ENCODE results near the gene PRR35.
A peak's percentile ranks its signal among the peaks of the same experiment; 100 is the strongest.

PRR35 gene

GRCh38 chr16:577796-578195 lies 17.6 kb downstream of the PRR35 start:
- TF ChIP-seq CTCF (IDR thresholded peaks at IDR 0.05; ENCODE audit: extremely low read depth, missing control alignments): no peak
- no peak for DNase-seq (ENCODE audit: low spot score)

- DNase-seq (ENCODE audit: low spot score): no peak
- TF ChIP-seq CTCF (IDR thresholded peaks at IDR 0.05; ENCODE audit: extremely low read depth, missing control alignments): no peak
Measured at GRCh38 chr16:578232-578869, 18.2 kb downstream of the PRR35 start.

GRCh38 chr16:578870-579405 lies 18.7 kb downstream of the PRR35 start:
- DNase-seq (ENCODE audit: low spot score): peak; percentile 84
- peak; percentile 70 for TF ChIP-seq CTCF (IDR thresholded peaks at IDR 0.05; ENCODE audit: extremely low read depth, missing control alignments)

DNA sequence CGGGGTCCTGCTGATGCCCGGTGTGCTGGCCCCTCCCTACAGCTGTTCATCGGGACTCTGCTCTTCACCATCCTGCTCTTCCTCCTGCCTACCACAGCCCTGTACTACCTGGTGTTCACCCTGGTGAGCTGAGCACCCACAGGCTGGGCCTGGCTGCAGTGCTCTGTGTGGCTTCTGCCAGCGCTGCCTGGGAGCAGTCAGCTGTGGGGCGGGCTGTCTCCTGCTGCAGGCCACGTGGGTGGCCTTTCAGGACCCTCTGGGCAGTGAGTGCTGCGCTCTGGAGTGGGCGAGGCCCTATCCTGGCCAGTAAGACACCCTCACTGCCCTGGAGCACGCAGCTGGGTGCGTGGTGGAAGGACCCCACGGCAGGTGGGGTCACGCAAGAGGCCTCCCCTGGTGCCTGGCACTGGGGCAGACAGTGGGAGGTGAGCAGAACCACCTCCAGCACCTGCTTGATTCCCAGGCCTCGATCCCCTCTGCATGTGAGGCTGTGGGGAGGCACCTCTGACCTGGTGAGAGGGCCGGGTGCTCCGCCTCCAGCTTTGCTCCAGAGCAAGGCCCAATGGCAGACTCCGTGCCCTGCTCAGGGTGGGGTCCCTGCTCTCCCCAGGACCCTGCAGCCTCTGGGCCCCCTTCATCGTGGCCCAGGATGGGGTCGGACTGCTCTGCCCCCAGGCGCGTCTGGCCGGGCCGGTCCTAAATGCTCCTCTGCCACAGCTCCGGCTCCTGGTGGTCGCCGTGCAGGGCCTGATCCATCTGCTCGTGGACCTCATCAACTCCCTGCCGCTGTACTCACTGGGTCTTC lies 20.1 kb downstream of the PRR35 start:
- DNase-seq (ENCODE audit: low spot score): no peak
- no peak for TF ChIP-seq CTCF (IDR thresholded peaks at IDR 0.05; ENCODE audit: extremely low read depth, missing control alignments)

DNA sequence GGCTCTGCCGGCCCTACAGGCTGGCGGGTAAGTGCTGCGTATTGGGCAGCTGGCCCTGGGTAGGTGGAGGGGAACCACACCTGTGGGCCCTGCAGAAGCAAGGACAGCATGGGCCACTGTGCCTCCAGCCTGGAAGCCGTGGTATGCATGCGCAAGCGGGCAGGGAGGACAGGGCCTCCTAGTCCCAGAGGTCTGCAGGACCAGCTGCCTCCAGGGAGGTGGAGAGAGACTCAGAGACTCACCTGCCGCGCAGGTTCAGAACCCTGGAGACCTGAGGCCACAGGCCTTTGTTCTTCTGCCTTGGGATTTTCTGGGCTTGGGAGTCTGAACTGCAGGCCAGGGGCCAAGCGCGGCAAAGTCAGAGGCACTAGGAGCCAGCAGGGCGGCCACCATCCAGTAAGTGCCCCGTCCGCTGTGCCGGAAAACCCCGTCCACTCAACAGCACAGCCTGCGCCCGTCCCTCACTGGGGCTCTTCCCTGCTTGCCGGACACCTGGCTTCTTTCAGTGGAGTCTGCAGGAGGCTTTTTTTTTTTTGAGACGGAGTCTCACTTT lies 20.8 kb downstream of the PRR35 start:
- DNase-seq (ENCODE audit: low spot score): no peak
- TF ChIP-seq CTCF (IDR thresholded peaks at IDR 0.05; ENCODE audit: extremely low read depth, missing control alignments): no peak

DNA sequence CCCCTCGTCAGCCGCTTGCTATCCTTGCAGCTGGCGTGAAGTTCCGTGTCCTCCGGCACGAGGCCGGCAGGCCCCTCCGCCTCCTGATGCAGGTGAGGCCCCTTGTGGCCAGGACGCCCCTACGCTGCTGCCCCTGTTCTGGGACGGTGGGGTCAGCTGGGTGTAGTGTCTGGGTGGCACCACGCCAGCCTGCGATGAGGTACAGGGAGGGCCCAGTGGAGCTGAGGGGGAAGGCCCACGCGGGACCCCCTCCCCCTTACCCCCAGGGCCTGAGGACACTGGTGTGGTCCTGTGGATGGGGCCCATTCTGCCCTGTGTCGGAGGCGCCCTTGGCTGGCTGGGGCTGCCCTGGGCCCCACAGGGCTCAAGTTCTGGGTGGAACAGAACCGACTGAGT lies 22.0 kb downstream of the PRR35 start:
- no peak for TF ChIP-seq CTCF (IDR thresholded peaks at IDR 0.05; ENCODE audit: extremely low read depth, missing control alignments)
- DNase-seq (ENCODE audit: low spot score): no peak

Data from GM20000 (cell line).